ENCODE results near the gene C12orf56.
"Not testable (repeated sequence)": the region's sequence is repeated elsewhere in the genome, so short reads cannot be mapped to it uniquely, and the experiment has no call there.

The C12orf56 gene

DNA sequence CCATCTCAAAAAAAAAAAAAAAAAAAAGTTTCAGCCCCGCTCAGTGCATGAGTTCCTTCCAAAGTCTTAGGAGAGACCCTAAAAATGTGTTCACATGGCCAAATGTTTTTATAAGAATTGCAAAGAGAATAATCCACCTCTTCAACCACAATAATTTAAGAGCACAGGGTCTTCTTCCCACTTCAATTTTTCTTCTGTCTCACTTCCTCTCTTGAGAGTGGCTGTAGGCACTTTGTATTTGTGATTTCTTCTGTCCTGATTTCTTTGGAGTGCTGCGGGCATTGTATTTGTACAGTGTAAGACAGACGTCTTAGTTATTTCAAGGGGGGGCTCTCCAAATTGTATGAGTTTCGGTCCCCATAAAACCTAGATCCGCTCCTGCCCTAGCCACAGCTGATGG is 58.3 kb downstream of the C12orf56 start:
- H3K79me2 ChIP-seq, result no peaks in the 10 kb centered on the region
- no peak overlapping the region for H3K9ac ChIP-seq
- no peak overlapping the region for H3K27ac ChIP-seq
- H3K4me3 ChIP-seq (ENCODE audit: low read depth, low read length), result no peak overlapping the region
- H3K4me1 ChIP-seq, result no peaks in the 10 kb centered on the region
- H3K36me3 ChIP-seq (ENCODE audit: control insufficient read depth, insufficient read depth, low read length), result no peaks in the 10 kb centered on the region
- TF ChIP-seq, protein P1, sequence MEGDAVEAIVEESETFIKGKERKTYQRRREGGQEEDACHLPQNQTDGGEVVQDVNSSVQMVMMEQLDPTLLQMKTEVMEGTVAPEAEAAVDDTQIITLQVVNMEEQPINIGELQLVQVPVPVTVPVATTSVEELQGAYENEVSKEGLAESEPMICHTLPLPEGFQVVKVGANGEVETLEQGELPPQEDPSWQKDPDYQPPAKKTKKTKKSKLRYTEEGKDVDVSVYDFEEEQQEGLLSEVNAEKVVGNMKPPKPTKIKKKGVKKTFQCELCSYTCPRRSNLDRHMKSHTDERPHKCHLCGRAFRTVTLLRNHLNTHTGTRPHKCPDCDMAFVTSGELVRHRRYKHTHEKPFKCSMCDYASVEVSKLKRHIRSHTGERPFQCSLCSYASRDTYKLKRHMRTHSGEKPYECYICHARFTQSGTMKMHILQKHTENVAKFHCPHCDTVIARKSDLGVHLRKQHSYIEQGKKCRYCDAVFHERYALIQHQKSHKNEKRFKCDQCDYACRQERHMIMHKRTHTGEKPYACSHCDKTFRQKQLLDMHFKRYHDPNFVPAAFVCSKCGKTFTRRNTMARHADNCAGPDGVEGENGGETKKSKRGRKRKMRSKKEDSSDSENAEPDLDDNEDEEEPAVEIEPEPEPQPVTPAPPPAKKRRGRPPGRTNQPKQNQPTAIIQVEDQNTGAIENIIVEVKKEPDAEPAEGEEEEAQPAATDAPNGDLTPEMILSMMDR (IDR thresholded peaks at IDR 0.05), result no peak
- H3K4me2 ChIP-seq (ENCODE audit: low read length), result no peak overlapping the region
- no peak overlapping the region for H2AFZ ChIP-seq
- H3K27me3 ChIP-seq (ENCODE audit: control insufficient read depth, insufficient read depth, low read length), result no peaks in the 10 kb centered on the region
- H3K9me3 ChIP-seq (ENCODE audit: control insufficient read depth, low read length), result no peaks in the 10 kb centered on the region

GRCh38 chr12:64329031-64329710 is 61.4 kb downstream of the C12orf56 start:
- not testable (repeated sequence) for H3K36me3 ChIP-seq (ENCODE audit: control insufficient read depth, insufficient read depth, low read length); H3K79me2 ChIP-seq; H3K27ac ChIP-seq; H3K4me2 ChIP-seq (ENCODE audit: low read length); H3K9ac ChIP-seq; H3K4me3 ChIP-seq (ENCODE audit: low read depth, low read length); H3K27me3 ChIP-seq (ENCODE audit: control insufficient read depth, insufficient read depth, low read length); H2AFZ ChIP-seq; H3K4me1 ChIP-seq; H3K9me3 ChIP-seq (ENCODE audit: control insufficient read depth, low read length)

- TF ChIP-seq, protein P1 (IDR thresholded peaks at IDR 0.05), result no peak
- no peaks in the 10 kb centered on the region for H3K4me1 ChIP-seq
- H3K9me3 ChIP-seq (ENCODE audit: control insufficient read depth, low read length), result no peaks in the 10 kb centered on the region
- H3K79me2 ChIP-seq, result no peaks in the 10 kb centered on the region
- H3K4me3 ChIP-seq (ENCODE audit: low read depth, low read length), result no peak overlapping the region
- no peak overlapping the region for H3K4me2 ChIP-seq (ENCODE audit: low read length)
- H2AFZ ChIP-seq, result no peak overlapping the region
- H3K27me3 ChIP-seq (ENCODE audit: control insufficient read depth, insufficient read depth, low read length), result no peaks in the 10 kb centered on the region
- no peak overlapping the region for H3K27ac ChIP-seq
- H3K36me3 ChIP-seq (ENCODE audit: control insufficient read depth, insufficient read depth, low read length), result no peaks in the 10 kb centered on the region
- H3K9ac ChIP-seq, result no peak overlapping the region
Observed at GRCh38 chr12:64325055-64325454, 65.5 kb downstream of the C12orf56 start.

GRCh38 chr12:64323476-64324225 is 66.9 kb downstream of the C12orf56 start:
- Histone ChIP-seq H3K9ac (no peak overlapping the region), H3K4me1 (no peaks in the 10 kb centered on the region), H3K4me2 (ENCODE audit: low read length) (no peak overlapping the region), H2AFZ (no peak overlapping the region), H3K4me3 (ENCODE audit: low read depth, low read length) (no peak overlapping the region), H3K9me3 (ENCODE audit: control insufficient read depth, low read length) (no peaks in the 10 kb centered on the region), H3K27me3 (ENCODE audit: control insufficient read depth, insufficient read depth, low read length) (no peaks in the 10 kb centered on the region), H3K36me3 (ENCODE audit: control insufficient read depth, insufficient read depth, low read length) (no peaks in the 10 kb centered on the region), H3K27ac (no peak overlapping the region), H3K79me2 (no peaks in the 10 kb centered on the region)
- TF ChIP-seq, protein P1 (IDR thresholded peaks at IDR 0.05), result no peak

DNA sequence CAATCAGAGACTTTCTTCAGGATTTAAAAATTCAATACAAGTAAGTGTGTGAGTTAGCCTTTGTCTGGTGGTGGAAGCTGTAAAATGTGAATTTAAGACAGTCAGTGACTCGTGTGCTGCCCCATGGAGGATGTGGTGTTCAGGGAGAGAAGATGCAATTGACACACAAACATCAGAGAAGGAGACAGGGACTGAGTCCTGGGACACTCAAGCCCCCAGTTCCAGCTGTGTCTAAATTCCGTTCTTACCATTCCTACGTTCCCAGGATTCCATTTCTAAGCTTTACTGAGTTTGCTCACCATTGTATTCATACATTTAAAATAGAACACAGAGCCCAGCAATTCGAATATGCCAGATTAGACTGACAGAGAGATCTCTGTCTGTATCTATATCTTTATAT is 67.6 kb downstream of the C12orf56 start:
- Histone ChIP-seq H3K4me1 (no peaks in the 10 kb centered on the region), H3K9me3 (ENCODE audit: control insufficient read depth, low read length) (no peaks in the 10 kb centered on the region), H3K36me3 (ENCODE audit: control insufficient read depth, insufficient read depth, low read length) (no peaks in the 10 kb centered on the region), H3K79me2 (no peaks in the 10 kb centered on the region), H3K4me3 (ENCODE audit: low read depth, low read length) (no peak overlapping the region), H3K27me3 (ENCODE audit: control insufficient read depth, insufficient read depth, low read length) (no peaks in the 10 kb centered on the region), H3K9ac (no peak overlapping the region), H3K4me2 (ENCODE audit: low read length) (no peak overlapping the region), H3K27ac (no peak overlapping the region), H2AFZ (no peak overlapping the region)
- TF ChIP-seq, protein P1 (IDR thresholded peaks at IDR 0.05), result no peak
